Measurements from ENCODE around the gene UBIAD1.

DNA sequence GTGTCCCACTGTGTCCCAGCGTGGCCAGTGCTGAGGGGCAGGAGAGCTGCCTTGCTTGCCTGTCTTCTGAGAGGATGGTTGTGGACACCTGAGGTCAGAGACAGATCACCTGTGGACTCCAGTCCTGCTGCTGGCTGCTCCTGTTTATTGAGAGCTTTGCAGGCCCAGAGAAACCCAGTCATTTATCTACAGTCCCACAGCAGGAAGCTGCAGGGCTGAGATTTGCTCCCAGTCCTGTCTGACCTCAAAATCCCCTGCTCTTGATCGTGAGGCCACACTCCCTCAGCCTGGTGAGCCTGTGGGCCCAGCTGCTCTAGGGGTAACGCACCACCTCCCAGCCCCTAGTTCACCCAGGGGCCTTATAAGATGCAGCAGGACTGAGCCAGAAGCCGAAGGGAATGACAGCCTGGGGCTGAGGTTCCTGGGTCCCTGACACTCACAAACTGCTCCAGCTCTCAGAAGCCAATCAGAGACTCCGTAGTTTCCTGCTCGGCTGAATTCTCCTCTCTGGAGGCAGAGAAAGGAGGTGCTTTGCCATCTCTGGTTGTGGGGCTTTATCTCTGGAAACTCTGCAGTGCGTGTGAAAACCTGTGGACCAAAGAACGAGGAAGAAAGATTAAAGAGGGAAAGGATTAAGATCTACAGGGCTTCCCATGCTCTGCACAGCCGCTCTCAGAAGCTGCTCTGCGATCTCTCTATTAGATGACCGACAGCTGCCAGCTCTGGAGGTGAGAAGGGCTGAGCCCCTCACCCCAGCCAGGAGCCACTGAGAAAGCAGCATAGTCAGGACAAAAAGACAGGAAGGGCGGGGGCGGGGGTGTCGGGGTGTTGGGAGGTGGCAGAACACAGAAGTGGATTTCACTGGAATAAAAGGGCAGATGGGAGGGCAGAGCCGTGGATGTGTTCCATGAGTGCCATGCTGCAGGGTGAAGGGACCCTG lies 39.1 kb downstream of the UBIAD1 start:
- TF ChIP-seq, protein P1, sequence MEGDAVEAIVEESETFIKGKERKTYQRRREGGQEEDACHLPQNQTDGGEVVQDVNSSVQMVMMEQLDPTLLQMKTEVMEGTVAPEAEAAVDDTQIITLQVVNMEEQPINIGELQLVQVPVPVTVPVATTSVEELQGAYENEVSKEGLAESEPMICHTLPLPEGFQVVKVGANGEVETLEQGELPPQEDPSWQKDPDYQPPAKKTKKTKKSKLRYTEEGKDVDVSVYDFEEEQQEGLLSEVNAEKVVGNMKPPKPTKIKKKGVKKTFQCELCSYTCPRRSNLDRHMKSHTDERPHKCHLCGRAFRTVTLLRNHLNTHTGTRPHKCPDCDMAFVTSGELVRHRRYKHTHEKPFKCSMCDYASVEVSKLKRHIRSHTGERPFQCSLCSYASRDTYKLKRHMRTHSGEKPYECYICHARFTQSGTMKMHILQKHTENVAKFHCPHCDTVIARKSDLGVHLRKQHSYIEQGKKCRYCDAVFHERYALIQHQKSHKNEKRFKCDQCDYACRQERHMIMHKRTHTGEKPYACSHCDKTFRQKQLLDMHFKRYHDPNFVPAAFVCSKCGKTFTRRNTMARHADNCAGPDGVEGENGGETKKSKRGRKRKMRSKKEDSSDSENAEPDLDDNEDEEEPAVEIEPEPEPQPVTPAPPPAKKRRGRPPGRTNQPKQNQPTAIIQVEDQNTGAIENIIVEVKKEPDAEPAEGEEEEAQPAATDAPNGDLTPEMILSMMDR (conservative IDR thresholded peaks at IDR 0.05 in 1 of 2, IDR thresholded peaks at IDR 0.05 in 1 of 2; ENCODE audit: extremely low read depth in 1 of 2, insufficient read depth in 1 of 2, low read depth in 1 of 2, low read length in 2 of 2), result no peak
- no peak for TF ChIP-seq EZH2 (IDR thresholded peaks at IDR 0.05; ENCODE audit: borderline replicate concordance, low read length)

Data from mammary epithelial cell (primary cell).